Endothelial cell of umbilical vein (primary cell): Measurements from ENCODE around the gene PARD3B.

Source experiments
- EZH2 ChIP-seq: IDR thresholded peaks from 2 replicates; pipeline ENCODE4 v1.6.1; 2012; ENCODE audit warnings: borderline replicate concordance, low read depth, mild to moderate bottlenecking, moderate library complexity, low read length, inconsistent platforms; ENCODE audit not compliant: severe bottlenecking
- FOS ChIP-seq: IDR thresholded peaks from 2 replicates; pipeline ENCODE4 v1.6.1; 2011; ENCODE audit warnings: mild to moderate bottlenecking, low read length, moderate library complexity, borderline replicate concordance; ENCODE audit not compliant: insufficient read depth
- JUN ChIP-seq: IDR thresholded peaks from 2 replicates; pipeline ENCODE4 v1.6.1; 2011; ENCODE audit warnings: borderline replicate concordance, low read depth; ENCODE audit not compliant: insufficient read length, insufficient read depth
- POLR2A ChIP-seq: IDR thresholded peaks from 2 replicates; pipeline ENCODE4 v1.6.1; 2012; ENCODE audit warnings: low read depth, mild to moderate bottlenecking, control low read depth, low read length
- TF ChIP-seq, protein P1 (sequence below), 2 donors: IDR thresholded peaks; 1 replicate in 1 of 2; 2 replicates in 1 of 2; pipeline ENCODE4 v1.5.1; 2011; ENCODE audit warnings: low read length in 2 of 2, mild to moderate bottlenecking in 2 of 2, moderate library complexity in 2 of 2, control low read depth in 1 of 2, inconsistent platforms in 1 of 2, low read depth in 1 of 2; ENCODE audit not compliant: insufficient read depth in 1 of 2; ENCODE audit errors: extremely low read depth in 1 of 2
- TF ChIP-seq, protein P2 (sequence below): IDR thresholded peaks from 2 replicates; pipeline ENCODE4 v1.6.1; 2011; ENCODE audit not compliant: insufficient read depth, insufficient read length

DNA sequence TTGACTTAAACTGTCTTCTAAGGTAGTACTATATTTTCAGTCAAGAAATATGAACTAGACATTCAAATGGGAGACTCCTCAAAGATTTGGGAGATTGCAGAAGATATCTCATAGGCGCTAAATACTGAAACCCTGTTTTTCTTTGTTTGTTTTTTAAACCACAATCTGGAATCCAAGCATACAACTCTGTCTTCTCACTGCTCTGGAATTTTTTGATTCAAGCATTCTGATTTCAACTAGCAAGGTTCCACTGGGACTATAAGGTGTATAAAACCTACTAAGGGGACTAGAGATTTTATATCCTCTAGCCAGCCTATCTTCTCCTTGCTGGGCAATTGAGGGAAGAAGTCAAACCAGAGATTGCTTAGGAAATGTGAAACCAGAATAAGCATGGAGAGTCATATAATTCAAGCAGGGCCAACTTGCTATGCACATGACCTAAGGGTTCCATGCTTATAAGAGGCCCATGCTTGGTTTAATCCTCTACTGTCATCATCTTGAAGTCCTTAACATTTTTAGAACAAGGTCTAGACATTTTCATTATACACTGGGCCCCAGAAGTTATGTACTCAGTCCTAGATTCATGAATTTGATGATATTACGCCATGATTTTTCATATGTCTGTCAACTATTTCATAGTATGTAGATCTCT, 405.5 kb downstream of the PARD3B start:
- TF ChIP-seq, protein P1, sequence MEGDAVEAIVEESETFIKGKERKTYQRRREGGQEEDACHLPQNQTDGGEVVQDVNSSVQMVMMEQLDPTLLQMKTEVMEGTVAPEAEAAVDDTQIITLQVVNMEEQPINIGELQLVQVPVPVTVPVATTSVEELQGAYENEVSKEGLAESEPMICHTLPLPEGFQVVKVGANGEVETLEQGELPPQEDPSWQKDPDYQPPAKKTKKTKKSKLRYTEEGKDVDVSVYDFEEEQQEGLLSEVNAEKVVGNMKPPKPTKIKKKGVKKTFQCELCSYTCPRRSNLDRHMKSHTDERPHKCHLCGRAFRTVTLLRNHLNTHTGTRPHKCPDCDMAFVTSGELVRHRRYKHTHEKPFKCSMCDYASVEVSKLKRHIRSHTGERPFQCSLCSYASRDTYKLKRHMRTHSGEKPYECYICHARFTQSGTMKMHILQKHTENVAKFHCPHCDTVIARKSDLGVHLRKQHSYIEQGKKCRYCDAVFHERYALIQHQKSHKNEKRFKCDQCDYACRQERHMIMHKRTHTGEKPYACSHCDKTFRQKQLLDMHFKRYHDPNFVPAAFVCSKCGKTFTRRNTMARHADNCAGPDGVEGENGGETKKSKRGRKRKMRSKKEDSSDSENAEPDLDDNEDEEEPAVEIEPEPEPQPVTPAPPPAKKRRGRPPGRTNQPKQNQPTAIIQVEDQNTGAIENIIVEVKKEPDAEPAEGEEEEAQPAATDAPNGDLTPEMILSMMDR (IDR thresholded peaks at IDR 0.05; ENCODE audit: extremely low read depth in 1 of 2, insufficient read depth in 1 of 2, low read depth in 1 of 2, low read length in 2 of 2) = no peak
- TF ChIP-seq POLR2A (no peak), EZH2 (no peak), JUN (no peak), FOS (no peak)
- TF ChIP-seq, protein P2, sequence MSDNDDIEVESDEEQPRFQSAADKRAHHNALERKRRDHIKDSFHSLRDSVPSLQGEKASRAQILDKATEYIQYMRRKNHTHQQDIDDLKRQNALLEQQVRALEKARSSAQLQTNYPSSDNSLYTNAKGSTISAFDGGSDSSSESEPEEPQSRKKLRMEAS = no peak
